ENCODE data around the gene SH3PXD2A.

Gene SH3PXD2A

GRCh38 chr10:103580430-103580829 lies 274.9 kb downstream of the SH3PXD2A start:
- no peak overlapping the region for H3K9ac ChIP-seq
- TF ChIP-seq, protein P1, sequence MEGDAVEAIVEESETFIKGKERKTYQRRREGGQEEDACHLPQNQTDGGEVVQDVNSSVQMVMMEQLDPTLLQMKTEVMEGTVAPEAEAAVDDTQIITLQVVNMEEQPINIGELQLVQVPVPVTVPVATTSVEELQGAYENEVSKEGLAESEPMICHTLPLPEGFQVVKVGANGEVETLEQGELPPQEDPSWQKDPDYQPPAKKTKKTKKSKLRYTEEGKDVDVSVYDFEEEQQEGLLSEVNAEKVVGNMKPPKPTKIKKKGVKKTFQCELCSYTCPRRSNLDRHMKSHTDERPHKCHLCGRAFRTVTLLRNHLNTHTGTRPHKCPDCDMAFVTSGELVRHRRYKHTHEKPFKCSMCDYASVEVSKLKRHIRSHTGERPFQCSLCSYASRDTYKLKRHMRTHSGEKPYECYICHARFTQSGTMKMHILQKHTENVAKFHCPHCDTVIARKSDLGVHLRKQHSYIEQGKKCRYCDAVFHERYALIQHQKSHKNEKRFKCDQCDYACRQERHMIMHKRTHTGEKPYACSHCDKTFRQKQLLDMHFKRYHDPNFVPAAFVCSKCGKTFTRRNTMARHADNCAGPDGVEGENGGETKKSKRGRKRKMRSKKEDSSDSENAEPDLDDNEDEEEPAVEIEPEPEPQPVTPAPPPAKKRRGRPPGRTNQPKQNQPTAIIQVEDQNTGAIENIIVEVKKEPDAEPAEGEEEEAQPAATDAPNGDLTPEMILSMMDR (IDR thresholded peaks at IDR 0.05) = no peak
- H3K4me2 ChIP-seq (ENCODE audit: low read length) = no peak overlapping the region

GRCh38 chr10:103580011-103580410 lies 275.4 kb downstream of the SH3PXD2A start:
- TF ChIP-seq, protein P1 (IDR thresholded peaks at IDR 0.05) = no peak
- H2AFZ ChIP-seq = no peak overlapping the region
- H3K27ac ChIP-seq = no peak overlapping the region
- no peak overlapping the region for H3K9ac ChIP-seq
- no peak overlapping the region for H3K4me2 ChIP-seq (ENCODE audit: low read length)
- H3K4me1 ChIP-seq = no peaks in the 10 kb centered on the region
- H3K9me3 ChIP-seq (ENCODE audit: control insufficient read depth, low read length) = no peaks in the 10 kb centered on the region
- no peaks in the 10 kb centered on the region for H3K27me3 ChIP-seq (ENCODE audit: control insufficient read depth, insufficient read depth, low read length)
- H3K4me3 ChIP-seq (ENCODE audit: low read depth, low read length) = no peak overlapping the region
- H3K79me2 ChIP-seq = no peaks in the 10 kb centered on the region
- no peaks in the 10 kb centered on the region for H3K36me3 ChIP-seq (ENCODE audit: control insufficient read depth, insufficient read depth, low read length)

More at GRCh38 chr10:103580430-103580829, 274.9 kb downstream of the SH3PXD2A start:
- H3K79me2 ChIP-seq = no peaks in the 10 kb centered on the region
- H3K36me3 ChIP-seq (ENCODE audit: control insufficient read depth, insufficient read depth, low read length) = no peaks in the 10 kb centered on the region
- H3K27ac ChIP-seq = no peak overlapping the region
- no peaks in the 10 kb centered on the region for H3K27me3 ChIP-seq (ENCODE audit: control insufficient read depth, insufficient read depth, low read length)
- no peak overlapping the region for H2AFZ ChIP-seq
- no peaks in the 10 kb centered on the region for H3K4me1 ChIP-seq
- no peak overlapping the region for H3K4me3 ChIP-seq (ENCODE audit: low read depth, low read length)
- no peaks in the 10 kb centered on the region for H3K9me3 ChIP-seq (ENCODE audit: control insufficient read depth, low read length)

DNA sequence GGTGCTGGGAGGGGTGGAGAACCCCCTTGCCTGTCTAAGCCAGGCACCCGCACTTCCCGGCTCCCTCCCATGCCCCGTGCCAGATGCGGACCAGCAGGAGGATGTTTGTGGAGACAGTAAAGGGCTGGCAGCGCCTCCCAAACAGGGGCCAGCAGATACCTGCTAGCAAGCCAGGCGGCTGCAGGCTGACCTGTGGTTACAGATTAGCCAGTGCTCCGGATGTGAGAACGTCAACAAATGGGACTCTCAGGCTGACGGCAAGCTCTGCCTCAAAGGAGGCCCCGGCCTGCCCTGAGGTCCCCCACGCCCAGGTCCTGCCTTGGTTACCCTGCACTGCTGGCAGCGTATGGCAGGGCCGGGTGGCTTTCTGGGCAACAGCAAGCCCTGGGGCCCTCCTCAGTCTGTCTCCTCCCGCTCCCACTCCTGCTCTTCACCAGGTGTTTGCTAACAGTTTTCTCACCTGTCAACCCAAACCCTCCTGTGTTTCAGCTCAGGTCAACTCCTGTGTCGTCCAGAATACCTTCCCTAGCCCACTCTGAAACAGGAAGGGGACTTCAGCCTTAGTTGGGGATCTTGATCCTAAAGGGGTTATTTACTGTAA lies 276.5 kb downstream of the SH3PXD2A start:
- H3K36me3 ChIP-seq (ENCODE audit: control insufficient read depth, insufficient read depth, low read length) = no peaks in the 10 kb centered on the region
- H3K4me3 ChIP-seq (ENCODE audit: low read depth, low read length) = no peak overlapping the region
- no peaks in the 10 kb centered on the region for H3K9me3 ChIP-seq (ENCODE audit: control insufficient read depth, low read length)
- no peak overlapping the region for H3K27ac ChIP-seq
- H3K79me2 ChIP-seq = no peaks in the 10 kb centered on the region
- no peak overlapping the region for H2AFZ ChIP-seq
- TF ChIP-seq, protein P1 (IDR thresholded peaks at IDR 0.05) = no peak
- H3K9ac ChIP-seq = no peak overlapping the region
- no peaks in the 10 kb centered on the region for H3K4me1 ChIP-seq
- H3K27me3 ChIP-seq (ENCODE audit: control insufficient read depth, insufficient read depth, low read length) = no peaks in the 10 kb centered on the region
- no peak overlapping the region for H3K4me2 ChIP-seq (ENCODE audit: low read length)

DNA sequence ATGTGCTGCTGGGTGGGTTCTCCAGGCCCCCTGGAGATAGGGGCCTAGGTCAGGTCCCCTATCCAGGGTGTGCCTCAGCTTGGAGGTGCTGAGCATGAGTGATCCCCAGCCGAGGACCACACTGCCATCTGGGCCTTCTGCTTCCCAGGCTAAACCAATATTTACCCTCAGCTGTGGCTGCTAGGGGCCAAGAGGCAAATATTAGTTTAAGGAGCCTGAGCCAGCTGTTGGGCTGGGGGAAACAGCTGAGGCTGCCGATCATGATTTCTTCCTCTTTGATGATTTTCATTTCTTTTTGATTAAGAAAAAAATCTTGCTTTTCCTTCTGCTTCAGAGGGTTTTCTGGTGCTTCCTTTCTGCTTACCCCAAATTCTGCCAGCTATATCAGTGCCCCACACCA lies 278.5 kb downstream of the SH3PXD2A start:
- Histone ChIP-seq H3K36me3 (ENCODE audit: control insufficient read depth, insufficient read depth, low read length) (no peaks in the 10 kb centered on the region), H2AFZ (no peak overlapping the region), H3K4me3 (ENCODE audit: low read depth, low read length) (no peak overlapping the region), H3K9ac (no peak overlapping the region), H3K27ac (no peak overlapping the region), H3K4me1 (no peaks in the 10 kb centered on the region), H3K4me2 (ENCODE audit: low read length) (no peak overlapping the region), H3K9me3 (ENCODE audit: control insufficient read depth, low read length) (no peaks in the 10 kb centered on the region), H3K27me3 (ENCODE audit: control insufficient read depth, insufficient read depth, low read length) (no peaks in the 10 kb centered on the region), H3K79me2 (no peaks in the 10 kb centered on the region)
- TF ChIP-seq, protein P1 (IDR thresholded peaks at IDR 0.05) = no peak

GRCh38 chr10:103576076-103576471 lies 279.3 kb downstream of the SH3PXD2A start:
- Histone ChIP-seq H3K27ac (no peak overlapping the region), H3K4me1 (no peaks in the 10 kb centered on the region)

More at GRCh38 chr10:103576076-103576471, 279.3 kb downstream of the SH3PXD2A start:
- Histone ChIP-seq H3K4me2 (ENCODE audit: low read length) (no peak overlapping the region), H3K79me2 (no peaks in the 10 kb centered on the region), H3K9ac (no peak overlapping the region), H2AFZ (no peak overlapping the region), H3K4me3 (ENCODE audit: low read depth, low read length) (no peak overlapping the region), H3K36me3 (ENCODE audit: control insufficient read depth, insufficient read depth, low read length) (no peaks in the 10 kb centered on the region), H3K9me3 (ENCODE audit: control insufficient read depth, low read length) (no peaks in the 10 kb centered on the region), H3K27me3 (ENCODE audit: control insufficient read depth, insufficient read depth, low read length) (no peaks in the 10 kb centered on the region)
- TF ChIP-seq, protein P1 (IDR thresholded peaks at IDR 0.05) = no peak

Measured in parathyroid adenoma (tissue), 2 donors.